NCI-H2081 treated with DMSO at 0.1 percent for 48 hours (cell line): ENCODE measurements around the gene HOXB8.
A peak's percentile ranks its signal among the peaks of the same experiment; 100 is the strongest.

Experiments
- DNase-seq: peaks from one replicate; lab custom pipeline; 2025; lab: John Stamatoyannopoulos, UW

The HOXB8 gene

DNA sequence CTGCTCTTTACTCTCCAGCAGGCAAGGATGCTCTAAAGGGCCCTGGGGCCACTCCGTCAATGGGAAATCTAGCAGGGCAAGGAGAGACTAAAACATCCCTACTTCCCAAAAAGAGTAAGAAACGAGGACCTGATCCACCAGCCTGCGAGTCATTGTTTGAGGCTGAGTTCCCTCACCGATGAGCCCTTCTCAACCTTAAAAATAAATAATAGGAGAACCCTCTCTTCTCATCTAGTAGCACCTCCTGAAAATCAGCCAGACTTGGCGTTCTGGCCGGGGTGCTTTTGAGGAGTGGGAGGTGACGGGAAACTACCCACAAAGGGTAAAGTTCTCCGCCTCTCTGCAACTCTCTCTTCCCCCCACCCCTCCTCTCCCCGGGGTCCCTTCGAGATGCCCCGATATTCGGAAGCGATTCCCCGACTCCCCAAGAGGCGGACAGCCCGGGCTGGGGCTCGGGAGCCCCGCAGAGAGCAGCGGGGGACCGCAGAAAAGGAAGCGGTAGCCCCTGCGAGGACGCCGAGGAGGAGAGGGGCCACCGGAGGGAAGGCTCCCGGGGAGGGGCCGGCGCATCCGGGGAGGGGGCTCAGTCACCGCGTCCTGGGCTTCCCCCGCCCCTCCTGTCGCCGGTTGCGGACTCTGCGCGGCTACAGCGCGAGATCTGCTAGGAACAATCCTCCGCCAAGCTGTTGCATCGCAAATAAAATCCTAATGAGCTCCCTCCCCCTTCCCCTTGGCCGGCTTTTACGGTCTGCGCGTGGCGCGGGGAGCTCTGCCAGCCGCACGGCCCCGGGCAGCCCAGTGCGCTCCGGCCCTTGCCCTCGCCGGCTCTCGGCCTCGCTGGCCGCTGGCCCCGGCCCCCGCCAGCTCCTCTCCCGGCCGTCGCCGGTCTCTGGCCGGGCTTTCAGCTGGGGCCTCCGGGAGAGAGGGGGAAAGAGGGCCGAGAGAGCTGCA is 9.7 kb upstream of the HOXB8 start:
- no peak for DNase-seq

DNA sequence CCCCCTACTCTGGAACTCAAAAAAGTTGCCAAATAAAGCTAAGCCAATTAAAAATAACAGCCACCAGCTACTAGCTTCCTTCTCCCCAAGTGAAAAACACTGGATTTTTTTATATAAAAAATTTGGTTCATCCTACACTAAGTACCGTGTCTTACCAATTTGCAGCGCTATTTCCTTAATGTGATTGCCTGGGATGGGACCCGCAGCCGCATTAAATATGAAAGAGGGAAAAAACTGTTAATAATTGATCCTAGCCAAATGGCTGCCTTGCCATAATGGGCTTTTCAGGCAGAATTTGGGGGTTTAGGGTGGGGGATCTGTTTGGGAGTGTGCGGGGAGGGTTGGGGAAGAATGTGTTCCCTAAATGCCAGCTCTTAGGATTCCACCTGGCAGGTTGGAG is 9.0 kb upstream of the HOXB8 start:
- DNase-seq, result no peak

DNA sequence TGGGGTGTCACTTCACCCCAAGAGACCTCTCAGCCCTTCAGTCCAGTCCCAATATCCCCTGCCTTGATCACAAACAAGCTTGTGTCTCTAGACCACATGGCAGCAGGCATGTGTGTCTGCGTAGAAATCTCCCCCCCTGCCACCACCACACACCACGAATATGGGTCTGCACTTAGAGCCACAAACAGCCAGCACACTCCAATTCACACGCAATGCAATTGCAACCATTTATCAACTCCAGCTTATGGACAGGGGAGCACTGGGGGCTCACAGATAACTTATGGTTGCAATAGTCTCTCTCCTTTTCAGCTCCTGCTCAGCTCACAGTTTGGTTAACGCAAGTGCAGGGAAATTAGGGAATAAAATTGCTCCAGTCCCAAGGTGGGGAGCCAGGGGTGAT is 8.5 kb upstream of the HOXB8 start:
- no peak for DNase-seq

DNA sequence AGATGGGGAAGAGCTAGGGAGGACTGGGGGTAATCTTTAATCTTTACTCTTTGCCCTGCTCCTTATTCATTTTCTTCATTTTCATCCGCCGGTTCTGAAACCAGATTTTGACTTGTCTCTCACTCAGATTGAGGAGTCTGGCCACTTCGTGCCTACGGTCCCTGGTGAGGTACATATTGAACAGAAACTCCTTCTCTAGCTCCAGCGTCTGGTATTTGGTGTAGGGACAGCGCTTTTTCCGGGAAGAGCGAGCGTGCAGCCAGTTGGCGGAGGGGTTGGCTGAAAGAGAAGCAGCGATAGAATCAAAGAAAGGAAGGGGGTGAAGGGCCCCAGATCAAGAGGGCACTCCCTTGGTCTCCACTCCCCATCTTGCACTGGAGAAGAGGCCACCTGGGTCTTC is 7.8 kb upstream of the HOXB8 start:
- DNase-seq, result no peak

DNA sequence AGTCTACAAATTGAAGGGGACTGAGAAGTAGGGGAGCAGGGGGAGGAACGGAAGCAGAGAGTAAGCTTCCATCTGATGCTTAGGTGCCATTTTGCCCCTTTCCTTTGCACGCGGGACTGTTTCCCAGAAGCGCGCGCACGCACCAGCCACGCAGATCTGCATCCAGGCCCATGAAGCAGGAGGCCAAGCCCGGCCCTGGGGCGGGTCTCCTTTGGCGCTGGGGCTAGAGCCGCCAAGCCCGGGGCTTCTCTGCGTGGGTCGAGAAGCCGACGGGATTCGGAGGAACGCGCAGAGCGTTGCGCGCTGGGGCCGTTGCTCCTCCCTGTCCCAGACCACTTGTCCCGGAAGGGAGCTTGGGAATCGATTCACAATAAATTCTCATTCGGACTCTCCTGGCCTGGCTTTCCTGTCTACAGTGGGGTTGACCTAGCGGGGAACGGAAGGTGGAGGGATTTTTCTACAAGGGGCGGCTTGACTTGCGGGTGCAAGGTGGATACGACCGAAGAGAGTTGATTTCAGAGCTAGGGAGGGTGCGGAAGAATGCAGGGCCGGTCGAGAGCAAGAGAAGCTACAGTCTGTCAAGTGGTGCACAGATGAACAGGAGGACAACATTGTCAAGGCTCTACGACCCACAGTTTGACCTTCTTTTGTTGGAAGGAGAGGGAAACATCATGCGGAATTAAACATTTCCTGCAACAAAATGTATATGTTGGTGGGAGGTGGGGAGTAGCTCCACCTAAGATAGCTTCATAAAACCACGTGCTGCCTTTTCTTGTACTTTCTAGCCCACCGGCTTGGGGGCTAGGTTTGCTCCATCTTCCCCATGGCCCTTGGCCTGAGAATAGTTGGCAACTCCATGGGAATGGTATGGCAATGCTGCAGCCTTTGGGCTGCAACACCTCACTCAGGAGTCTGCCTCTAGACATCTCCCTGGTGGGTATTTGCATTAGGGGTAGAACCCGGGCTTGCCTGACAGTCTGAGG is 6.6 kb upstream of the HOXB8 start:
- DNase-seq, result no peak

DNA sequence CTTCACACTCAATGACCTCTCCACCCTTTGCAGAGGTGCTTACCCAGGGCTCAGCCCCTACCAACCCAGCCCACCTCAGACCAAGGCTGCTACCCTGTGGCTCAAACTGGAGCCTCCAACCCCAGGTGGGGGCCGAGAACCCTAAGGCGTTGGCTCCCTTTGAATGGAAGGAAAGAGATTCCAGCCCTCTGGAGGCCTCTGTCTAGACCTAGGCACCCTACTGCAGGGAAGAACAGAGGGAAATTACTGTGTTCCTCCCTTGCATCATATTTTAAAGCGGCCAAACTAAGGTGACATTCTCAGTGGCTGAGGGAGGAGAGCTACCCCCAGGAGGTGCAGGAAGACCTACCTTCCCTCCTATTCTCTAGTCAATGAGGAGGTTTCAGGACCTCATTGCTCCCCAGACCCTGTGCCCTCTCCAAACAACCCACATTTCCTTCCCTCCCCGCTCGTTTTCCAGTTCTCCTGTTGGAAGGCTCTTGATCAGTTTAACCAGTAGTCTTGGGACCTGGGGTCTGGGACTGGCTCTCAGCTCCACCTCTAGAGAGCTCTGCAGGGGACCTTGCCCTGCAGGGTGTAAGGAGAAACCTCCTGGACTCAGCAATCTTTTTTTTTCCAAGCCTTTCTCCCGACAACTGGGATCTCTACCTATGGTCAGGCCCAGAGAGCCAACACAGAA is 5.5 kb upstream of the HOXB8 start:
- no peak for DNase-seq

DNA sequence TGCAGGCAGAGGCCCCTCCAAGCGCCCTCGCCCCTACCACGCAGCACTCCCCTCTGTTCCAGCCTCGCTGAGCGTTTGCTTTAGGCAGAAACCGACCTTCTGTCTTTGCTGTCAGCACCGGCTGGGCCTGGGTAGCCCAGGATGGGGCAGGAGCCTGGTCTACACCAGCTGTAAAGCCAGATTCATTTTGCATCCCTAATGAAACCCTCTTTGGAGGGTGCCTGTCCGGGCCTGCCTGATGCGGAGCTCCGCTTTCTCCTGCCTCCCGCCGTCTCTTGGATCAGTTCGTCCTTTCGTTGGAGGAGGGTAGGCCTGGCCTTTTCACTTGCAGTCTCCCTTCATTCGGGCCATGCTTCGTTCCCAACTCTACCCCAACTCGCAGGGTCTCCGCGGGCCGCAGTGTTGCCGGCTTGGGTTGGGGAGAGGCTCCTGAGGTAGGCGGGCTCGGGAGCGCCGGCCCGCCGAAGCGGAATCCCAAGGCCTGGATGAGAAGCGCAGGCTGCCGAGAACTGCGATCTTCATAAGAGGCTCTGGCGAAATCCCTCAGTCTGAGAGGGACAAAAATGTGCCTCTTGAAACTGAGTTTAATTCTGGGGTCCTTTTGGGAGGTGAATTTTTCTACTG is 4.8 kb upstream of the HOXB8 start:
- DNase-seq, result no peak

DNA sequence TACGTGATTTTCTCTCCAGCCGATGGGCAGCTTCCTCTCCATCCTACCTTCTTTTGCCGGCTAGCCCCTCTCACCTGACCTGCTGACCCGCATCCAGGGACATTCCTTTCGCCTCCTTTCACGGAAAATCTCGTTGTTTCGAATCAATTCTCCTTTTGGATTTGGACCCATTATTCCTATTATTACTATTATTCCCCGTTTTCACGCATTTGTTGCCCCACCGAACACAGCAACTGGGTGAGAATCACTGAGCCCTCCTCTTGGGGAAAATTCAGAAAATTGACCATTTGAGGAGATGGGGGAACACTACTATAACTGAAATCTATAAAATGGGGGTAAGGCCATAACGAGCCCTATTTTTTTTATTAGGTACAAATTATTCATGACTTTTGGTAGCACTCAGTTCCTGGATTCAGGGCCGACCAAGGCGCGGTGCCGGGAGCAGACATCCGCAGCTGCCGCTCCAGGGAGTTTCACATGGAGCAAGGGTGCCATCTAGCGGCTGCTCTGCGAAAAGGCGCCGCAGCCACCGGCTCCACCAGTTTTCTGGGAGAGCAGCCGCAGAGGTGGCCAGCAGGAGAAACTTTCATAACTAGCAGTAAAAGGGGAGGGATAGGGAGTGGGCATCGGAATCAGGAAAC is 3.3 kb upstream of the HOXB8 start:
- peak; percentile 42 for DNase-seq

DNA sequence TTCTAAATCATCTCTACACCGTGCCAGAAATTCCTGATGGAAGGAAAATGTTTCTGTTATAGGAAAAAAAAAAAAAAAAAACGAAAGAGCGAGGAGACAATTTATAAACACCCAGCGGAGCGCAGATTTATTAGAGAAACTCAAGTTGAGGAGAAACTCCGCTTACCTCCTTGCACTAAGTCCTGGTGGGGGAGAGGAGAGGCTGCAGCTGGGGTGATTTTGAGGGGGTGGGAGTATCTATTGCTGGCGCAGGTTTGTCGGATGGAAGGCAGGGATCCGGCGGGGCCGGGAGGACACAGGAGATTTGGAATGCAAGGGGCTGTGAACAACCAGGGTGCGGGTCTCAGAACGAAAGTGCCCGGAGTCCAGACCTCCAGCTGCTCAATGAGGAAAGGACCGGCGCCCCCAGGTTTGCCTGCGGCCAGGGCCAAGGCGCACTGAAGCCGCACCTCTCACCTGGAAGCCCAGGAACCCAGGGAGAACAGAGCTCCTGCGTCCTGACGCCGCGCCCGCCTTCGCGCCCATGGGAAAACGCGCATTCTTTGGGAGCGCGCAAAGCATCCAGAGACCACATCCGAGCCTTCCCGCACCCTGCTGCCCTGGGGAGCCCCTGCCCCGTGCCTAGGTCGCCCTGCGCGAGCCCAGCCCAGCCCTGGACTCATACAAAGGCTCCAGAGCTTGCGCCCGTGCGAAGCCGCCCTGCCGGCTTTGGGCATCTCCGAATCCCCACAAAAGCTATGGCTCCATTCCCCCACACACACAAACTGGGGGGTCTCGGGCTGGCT is 2.6 kb upstream of the HOXB8 start:
- no peak for DNase-seq

DNA sequence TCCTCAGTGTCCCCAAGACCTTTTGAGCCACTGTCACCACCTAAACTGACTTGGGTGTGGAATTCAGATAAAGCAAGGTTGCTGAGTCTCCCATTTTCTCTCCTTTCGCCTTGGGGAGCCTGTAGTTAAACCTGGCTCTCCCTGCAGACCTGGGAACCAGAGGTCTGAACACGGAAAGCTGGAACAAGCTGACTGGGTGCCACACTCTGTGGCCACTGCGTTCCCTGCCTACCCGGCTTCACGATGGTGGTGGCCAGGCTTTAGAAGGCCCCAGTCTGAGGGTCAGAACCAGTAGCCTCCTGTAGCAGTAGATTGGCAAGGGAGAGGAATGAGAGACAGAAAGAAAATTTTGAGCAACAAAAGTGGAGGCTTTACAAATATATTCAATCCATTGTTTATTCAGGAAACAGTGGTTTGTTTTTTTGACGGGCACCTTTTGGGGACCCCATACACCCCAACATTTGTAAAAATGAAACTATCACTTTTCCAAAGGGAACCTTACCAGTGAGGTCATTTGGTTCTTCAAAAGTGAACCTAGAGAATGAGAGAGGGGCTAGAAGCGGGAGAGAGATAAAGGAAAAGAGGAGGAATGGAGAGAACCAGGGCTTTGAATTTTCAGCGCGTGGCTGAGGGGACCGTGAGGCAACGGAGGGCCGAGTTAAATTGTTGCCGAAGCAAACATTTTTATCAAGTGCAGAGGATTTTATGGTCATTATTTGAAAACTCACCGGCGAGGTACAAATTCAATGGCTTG is 1.8 kb upstream of the HOXB8 start:
- DNase-seq, result no peak

DNA sequence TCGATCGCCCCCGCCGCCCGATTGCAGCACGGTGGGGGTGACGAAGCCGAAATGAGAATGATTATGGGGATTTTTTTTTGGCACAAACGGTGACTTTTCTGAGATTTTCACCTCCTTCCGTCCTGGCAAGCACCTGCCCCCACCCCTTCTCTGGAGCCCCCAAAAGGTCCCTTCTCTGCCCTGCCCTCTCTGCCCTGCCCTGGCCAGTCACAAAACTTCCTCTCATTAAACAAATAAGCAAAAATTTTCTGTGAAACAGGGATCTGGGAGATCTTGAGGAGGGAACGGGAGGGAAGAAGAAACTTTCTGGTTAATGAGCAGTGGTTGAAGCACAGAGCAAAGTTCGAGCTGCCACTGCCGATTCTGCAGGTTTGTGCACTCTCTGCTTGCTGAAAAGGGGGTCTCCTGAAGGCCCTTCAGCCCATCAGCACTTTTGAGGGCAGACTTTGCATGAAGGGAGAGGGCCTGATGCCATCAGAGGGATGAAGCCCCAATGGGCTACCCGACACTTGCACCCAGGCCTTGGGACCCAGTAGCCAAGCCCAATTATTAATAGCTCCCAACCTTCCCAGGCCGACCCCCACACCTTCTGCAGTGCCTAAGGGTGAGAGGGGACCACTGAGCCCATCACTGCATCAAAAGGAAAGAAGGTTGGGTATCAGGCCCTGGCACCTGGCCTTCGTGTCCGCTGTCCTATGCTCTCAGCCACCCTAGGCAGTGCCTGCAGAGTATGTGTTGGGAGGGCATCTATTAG is 1.0 kb upstream of the HOXB8 start:
- no peak for DNase-seq

DNA sequence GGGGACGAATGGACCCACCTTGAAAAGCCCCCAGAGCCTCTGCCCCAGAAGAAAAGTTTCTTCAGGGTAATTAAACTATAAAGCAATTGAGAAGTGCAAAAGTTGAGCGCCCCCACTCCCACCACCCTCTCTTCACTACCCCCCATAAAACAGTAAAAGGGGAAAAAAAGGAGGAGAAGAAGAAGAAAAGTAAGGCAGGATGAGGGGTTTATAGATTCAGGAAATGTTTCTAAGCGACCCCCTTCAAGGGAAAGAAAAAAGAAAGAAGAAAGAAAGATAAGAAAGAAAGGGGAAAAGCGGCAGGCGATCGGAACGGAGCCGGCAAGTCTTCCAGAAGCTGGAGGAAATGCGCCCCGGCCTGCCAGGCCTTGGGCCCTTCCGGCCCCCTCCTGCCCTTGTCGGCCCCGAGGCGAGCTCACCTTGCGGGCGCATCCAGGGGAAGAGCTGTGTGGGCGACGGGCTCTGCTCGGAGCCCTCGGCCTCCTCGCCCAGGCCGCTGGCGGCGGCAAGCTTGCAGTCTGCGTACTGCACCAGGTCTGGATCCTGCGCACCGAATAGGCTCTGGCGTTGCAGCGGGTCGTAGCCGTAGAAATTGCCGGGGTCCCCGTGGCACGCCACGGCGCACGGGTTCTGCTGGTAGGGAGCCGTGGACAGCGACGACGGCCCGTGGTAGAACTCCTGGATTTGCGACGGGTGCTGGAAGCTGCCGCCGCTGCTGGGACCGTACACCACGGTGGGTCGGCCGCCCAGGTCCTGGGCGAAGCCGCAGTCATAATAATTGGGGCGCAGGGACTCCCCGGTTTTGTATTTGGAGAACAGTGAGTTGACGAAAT is 1.0 kb downstream of the HOXB8 start:
- DNase-seq, result no peak

DNA sequence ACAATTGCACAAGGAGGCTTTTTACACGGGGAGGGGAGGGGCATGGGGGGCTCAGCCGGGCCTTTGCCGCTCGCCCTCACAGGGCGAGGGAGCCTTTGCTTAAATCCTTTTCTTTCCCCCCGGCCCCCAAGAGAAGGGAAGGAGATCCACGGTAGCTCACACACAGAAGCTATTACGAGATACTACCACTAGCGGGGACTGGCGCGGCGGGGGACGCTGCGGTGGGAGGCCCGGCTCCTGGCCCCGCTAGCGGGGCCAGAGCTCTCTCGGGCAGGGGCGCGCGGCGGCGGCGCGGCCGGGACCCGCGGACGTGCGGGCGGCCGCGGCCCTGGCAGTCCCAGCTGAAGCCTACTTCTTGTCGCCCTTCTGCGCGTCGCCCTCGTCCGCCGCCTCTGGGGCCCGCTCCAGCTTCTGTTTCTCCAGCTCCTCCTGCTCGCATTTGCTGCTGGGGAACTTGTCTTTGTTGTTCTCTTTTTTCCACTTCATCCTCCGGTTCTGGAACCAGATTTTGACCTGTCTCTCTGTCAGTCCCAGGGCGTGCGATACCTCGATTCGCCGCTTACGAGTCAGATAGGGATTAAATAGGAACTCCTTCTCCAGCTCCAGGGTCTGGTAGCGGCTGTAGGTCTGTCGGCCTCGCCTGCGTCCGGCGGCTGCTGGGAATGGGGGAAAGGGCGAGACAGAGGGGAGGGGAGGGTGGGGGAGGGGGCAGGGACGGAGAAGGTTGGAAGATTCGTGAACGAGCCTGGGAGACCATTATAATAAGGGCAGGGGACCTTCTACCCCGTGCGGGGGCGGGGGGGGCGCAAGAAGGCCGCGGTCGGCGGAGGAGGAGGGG is 2.0 kb downstream of the HOXB8 start:
- DNase-seq, result peak; percentile 24

DNA sequence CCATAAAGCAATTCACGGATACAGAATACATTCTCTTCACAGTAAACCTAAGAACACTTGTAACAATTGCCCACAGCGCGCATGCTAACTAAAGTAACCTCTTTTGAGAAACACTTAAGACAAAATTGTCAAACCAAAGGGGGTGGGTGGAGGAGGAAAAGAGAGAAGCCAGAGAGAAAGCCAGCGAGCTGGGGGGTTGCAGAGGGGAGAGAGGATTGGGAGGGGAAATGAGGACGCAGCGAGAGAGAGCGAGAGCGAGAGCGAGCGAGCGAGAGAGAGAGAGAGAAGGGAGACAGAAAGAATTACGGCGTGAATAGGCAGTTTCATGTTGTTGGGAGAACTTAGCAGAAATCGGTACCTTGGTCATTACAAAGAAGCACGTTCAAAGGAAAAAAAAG is 2.6 kb downstream of the HOXB8 start:
- DNase-seq, result no peak

DNA sequence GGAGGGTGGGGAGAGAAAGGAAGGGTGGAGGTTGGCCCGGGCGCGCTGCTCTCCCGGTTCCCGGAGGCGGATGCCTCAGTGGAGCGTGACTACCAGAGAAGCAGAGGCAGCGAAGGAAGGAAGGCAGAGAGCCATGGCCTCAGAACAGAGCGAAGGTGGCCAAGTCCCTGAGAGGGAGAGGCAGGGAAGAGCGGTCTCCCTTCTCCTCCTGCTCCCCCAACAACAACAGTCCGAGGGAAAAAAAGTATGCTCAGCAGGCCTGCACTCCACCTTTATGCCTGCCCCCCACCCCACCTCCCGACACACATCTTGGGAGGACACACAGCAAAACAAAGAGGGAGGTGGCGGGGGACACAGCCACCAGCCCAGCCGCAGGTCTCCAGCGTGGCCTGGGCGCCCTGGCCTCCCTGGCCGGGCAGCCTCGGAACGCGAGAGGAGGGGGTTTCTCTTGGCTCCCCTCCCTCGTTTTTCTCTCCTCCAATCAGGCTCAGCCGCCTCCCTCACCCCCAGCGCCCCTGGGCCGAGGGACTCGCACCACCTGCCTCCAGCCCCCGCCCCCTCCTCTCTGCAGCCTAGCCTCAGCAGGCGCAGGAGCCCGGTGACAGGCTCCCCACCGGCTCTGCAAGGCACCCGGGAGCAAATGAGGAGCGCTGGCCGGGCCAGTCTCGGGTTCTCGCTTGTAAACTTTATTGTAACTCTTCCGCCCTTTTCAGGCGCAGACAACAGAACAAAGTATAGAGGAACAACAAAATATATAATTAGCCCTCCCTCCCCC is 3.2 kb downstream of the HOXB8 start:
- DNase-seq, result peak; percentile 63

DNA sequence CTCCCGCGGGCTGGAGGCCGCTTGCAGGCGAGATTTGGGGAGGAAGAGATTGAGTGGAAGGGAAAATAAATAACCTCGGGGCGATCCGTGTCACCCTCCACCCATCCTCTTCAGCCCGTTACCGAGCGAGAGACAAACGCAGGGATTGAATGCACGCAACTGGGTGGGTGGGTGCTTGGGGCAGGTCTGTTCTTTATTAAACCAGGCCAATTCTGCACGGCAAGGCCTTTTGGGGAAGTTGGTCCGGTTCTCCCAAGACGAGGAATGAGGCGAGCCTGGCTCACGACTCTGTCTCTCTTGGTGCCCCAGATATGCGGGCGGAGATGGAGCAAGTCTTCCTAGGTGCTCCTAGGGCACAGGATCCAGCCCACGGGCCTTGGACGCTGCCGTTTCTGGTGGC is 3.9 kb downstream of the HOXB8 start:
- no peak for DNase-seq
